Small intestine (tissue), 7 donors: ENCODE measurements around the gene PLLP. TPM values are rescaled to one million over a fixed set of nuclear protein-coding genes. Genes with fewer than 3 reads are reported as not detected.

Experiments used
- DNase-seq, 2 donors: peaks; one replicate each; pipeline versions ENCODE4 v3.0.0 to v3.0.0-alpha.2; 2013
- FAIRE-seq: peaks from 2 replicates; lab custom pipeline; 2012; peaks lifted over from hg19 to GRCh38; lab: Jason Lieb, UNC
- H3K27ac ChIP-seq, 3 donors: one replicate each; pipeline ENCODE4 v1.5.1; 2013; ENCODE audit warnings: low read length in 2 of 3, mild to moderate bottlenecking in 2 of 3, control low read depth in 1 of 3, inconsistent platforms in 1 of 3, low read depth in 1 of 3, moderate library complexity in 1 of 3
- H3K27me3 ChIP-seq, 3 donors: one replicate each; pipeline ENCODE4 v1.6.1; 2013; ENCODE audit warnings: low read length in 3 of 3, inconsistent platforms in 1 of 3; ENCODE audit not compliant: control insufficient read depth in 3 of 3, insufficient read depth in 3 of 3
- H3K36me3 ChIP-seq, 3 donors: one replicate each; pipeline ENCODE4 v1.6.1; 2013; ENCODE audit warnings: low read length in 3 of 3, inconsistent platforms in 1 of 3, low read depth in 1 of 3, mild to moderate bottlenecking in 1 of 3, moderate library complexity in 1 of 3; ENCODE audit not compliant: control insufficient read depth in 3 of 3, insufficient read depth in 2 of 3
- H3K4me1 ChIP-seq, 3 donors: one replicate each; pipeline ENCODE4 v1.6.1; 2013; ENCODE audit warnings: low read length in 2 of 3, inconsistent platforms in 1 of 3, low read depth in 1 of 3, mild to moderate bottlenecking in 1 of 3, moderate library complexity in 1 of 3; ENCODE audit not compliant: control insufficient read depth in 3 of 3, insufficient read depth in 2 of 3
- H3K4me3 ChIP-seq, 3 donors: one replicate each; pipeline ENCODE4 v1.5.1; 2013; ENCODE audit warnings: low read length in 3 of 3, control low read depth in 1 of 3, inconsistent platforms in 1 of 3, low read depth in 1 of 3, mild to moderate bottlenecking in 1 of 3, moderate library complexity in 1 of 3
- H3K9me3 ChIP-seq, 2 donors: one replicate each; pipeline ENCODE4 v1.6.1; 2013; ENCODE audit warnings: low read depth in 1 of 2, low read length in 1 of 2; ENCODE audit not compliant: control insufficient read depth in 2 of 2, insufficient read depth in 1 of 2
- WGBS, 3 donors: extraction: QIAGEN DNeasy Blood & Tissue Kit; methylation state at CpG; one replicate each; pipeline ENCODE4 v1.1.7; 2013; 5-methylcytosine and 5-hydroxymethylcytosine counted together
- polyA plus RNA-seq, 4 donors: library from polyadenylated mRNA; stranded (reverse) in 3 of 4; unstranded in 1 of 4; fragments of 200-250 nt in 3 of 4; fragments of 120-200 nt in 1 of 4; gene quantifications; one replicate each; pipeline versions ENCODE4 v1.2.1 to v1.2.3, GENCODE V29; 2013
- donor health status: healthy with polysubstance abuse.
- donor health status: control.
- donor health status: control.
- donor health status: Bipolar disorder and iron deficiency.
- donor health status: healthy.

Gene PLLP
- polyA plus RNA-seq, 4 donors, result 56.9 to 162 (median 138) TPM

- Histone ChIP-seq H3K4me1 (peaks cover 0 to 27% (median 6%) of the 10 kb centered on the region in 3 donors), H3K27me3 (no peaks in the 10 kb centered on the region), H3K27ac (peak overlapping the region; percentile 56 to 96 (median 91)), H3K9me3 (no peaks in the 10 kb centered on the region), H3K4me3 (peak overlapping the region; percentile 13 to 45 (median 33)), H3K36me3 (no peaks in the 10 kb centered on the region)
- FAIRE-seq, result no peak
- DNase-seq, result peak; percentile 82 to 94
- WGBS, 3 donors, result 0% methylated on average over 35 of the region's 35 CpGs
Observed at GRCh38 chr16:57299719-57300386, 15.4 kb upstream of the PLLP start.

- peak in 1 of 2 donors; percentile 87 for DNase-seq
- H3K27me3 ChIP-seq, result no peaks in the 10 kb centered on the region
- H3K27ac ChIP-seq, result peak overlapping the region; percentile 56 to 96 (median 91)
- H3K4me1 ChIP-seq, result peaks cover 0 to 22% (median 6%) of the 10 kb centered on the region in 3 donors
- whole genome bisulfite sequencing, 3 donors, result 19 to 22% (median 21%) methylated on average over 14 of the region's 14 CpGs
- no peak for FAIRE-seq
- H3K9me3 ChIP-seq, result no peaks in the 10 kb centered on the region
- no peaks in the 10 kb centered on the region for H3K36me3 ChIP-seq
- H3K4me3 ChIP-seq, result peak overlapping the region in 2 of 3 donors; percentile 13 to 45
Observed at GRCh38 chr16:57299009-57299718, 14.7 kb upstream of the PLLP start.

- Histone ChIP-seq H3K27me3 (no peaks in the 10 kb centered on the region), H3K9me3 (no peaks in the 10 kb centered on the region), H3K27ac (no peak overlapping the region), H3K36me3 (no peaks in the 10 kb centered on the region), H3K4me1 (peaks cover 0 to 16% (median 4%) of the 10 kb centered on the region in 3 donors), H3K4me3 (no peak overlapping the region)
- WGBS, 3 donors, result 12 to 46% (median 22%) methylated on average over 13 of the region's 13 CpGs
- FAIRE-seq (no peak), DNase-seq (peak in 1 of 2 donors; percentile 65)
Observed at GRCh38 chr16:57297856-57298255, 13.4 kb upstream of the PLLP start.

DNA sequence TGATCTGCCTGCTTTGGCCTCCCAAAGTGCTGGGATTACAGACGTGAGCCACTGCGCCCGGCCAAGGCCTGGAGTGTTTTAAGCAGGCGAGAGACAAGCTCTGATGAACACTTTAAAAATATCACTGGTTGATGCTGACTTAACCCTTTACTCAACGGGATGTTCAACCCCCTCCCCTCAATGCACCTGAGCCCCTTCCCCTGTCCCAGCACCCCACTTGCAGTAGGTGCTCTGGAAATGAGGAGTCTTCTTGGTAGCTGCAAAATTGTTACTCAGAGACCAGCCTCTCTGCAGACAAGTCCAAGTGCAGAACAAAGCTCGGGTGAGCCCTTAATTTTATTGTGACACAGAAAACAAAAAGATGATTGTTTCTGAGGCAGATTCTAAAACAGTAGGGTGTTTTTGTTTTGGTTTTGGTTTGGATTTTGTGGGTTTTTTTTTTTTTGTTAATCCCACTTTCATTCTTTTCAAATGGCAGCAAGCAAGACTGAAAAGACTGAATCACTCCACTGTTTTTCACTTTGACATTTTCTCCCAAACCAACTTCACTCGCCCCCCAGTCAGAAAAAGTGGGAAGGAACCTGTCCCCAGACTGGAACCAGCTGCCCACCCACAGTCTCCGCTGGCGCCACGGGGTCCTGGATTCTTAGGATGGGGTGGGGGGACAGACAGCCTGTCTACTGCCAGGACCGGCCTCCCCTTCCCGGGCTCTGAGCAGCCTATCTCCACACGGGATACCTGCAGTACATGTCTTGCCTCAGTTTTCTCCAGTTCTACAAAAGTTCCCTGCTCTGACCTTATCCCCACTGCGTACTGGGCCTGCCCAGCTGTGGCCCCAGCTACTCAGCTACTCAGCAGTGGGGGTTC, 5.2 kb upstream of the PLLP start:
- H3K9me3 ChIP-seq, result no peaks in the 10 kb centered on the region
- H3K27ac ChIP-seq, result no peak overlapping the region
- no peaks in the 10 kb centered on the region for H3K27me3 ChIP-seq
- DNase-seq (no peak), FAIRE-seq (no peak)
- no peak overlapping the region for H3K4me3 ChIP-seq
- whole genome bisulfite sequencing, 3 donors, result 71 to 74% (median 73%) methylated on average over 14 of the region's 14 CpGs
- no peaks in the 10 kb centered on the region for H3K4me1 ChIP-seq
- H3K36me3 ChIP-seq, result no peaks in the 10 kb centered on the region

GRCh38 chr16:57285379-57285778, 907 bp upstream of the PLLP start:
- FAIRE-seq, result no peak
- no peak for DNase-seq
- WGBS, 3 donors, result 76 to 81% (median 78%) methylated on average over 5 of the region's 5 CpGs
- H3K4me1 ChIP-seq, result peaks cover 0 to 3% (median 2%) of the 10 kb centered on the region in 3 donors
- no peaks in the 10 kb centered on the region for H3K9me3 ChIP-seq
- H3K27me3 ChIP-seq, result peaks cover 0 to 3% (median 0%) of the 10 kb centered on the region in 3 donors
- H3K27ac ChIP-seq, result no peak overlapping the region
- H3K36me3 ChIP-seq, result peaks cover 0 to 9% (median 0%) of the 10 kb centered on the region in 3 donors
- H3K4me3 ChIP-seq, result peak overlapping the region in 2 of 3 donors; percentile 76 to 82

GRCh38 chr16:57284952-57285363, 486 bp upstream of the PLLP start:
- FAIRE-seq (no peak), DNase-seq (no peak)
- H3K4me1 ChIP-seq, result peaks cover 0 to 6% (median 3%) of the 10 kb centered on the region in 3 donors
- peaks cover 0 to 11% (median 0%) of the 10 kb centered on the region in 3 donors for H3K36me3 ChIP-seq
- 15 to 20% (median 15%) methylated on average over 21 to 22 of the region's 22 CpGs for WGBS, 3 donors
- H3K4me3 ChIP-seq, result peak overlapping the region; percentile 44 to 82 (median 76)
- H3K9me3 ChIP-seq, result no peaks in the 10 kb centered on the region
- H3K27ac ChIP-seq, result no peak overlapping the region
- H3K27me3 ChIP-seq, result peaks cover 0 to 3% (median 0%) of the 10 kb centered on the region in 3 donors

GRCh38 chr16:57283959-57284208, 588 bp downstream of the PLLP start:
- H3K9me3 ChIP-seq, result no peaks in the 10 kb centered on the region
- WGBS, 3 donors, result 1 to 14% (median 4%) methylated on average over 13 to 14 of the region's 14 CpGs
- H3K27me3 ChIP-seq, result peaks cover 0 to 3% (median 0%) of the 10 kb centered on the region in 3 donors
- DNase-seq, result no peak
- no peak for FAIRE-seq
- peaks cover 0 to 20% (median 0%) of the 10 kb centered on the region in 3 donors for H3K36me3 ChIP-seq
- H3K27ac ChIP-seq, result peak overlapping the region; percentile 79 to 86 (median 84)
- H3K4me3 ChIP-seq, result peak overlapping the region in 2 of 3 donors; percentile 76 to 82
- peaks cover 0 to 12% (median 5%) of the 10 kb centered on the region in 3 donors for H3K4me1 ChIP-seq
